Fibroblast of mammary gland (primary cell): ENCODE results near the gene LARP1.
"Not testable (repeated sequence)": the region's sequence is repeated elsewhere in the genome, so short reads cannot be mapped to it uniquely, and the experiment has no call there.

ENCODE experiments used
- DNase-seq: peaks from one replicate; pipeline ENCODE4 v3.0.0-alpha.2; 2010; ENCODE audit warnings: low read depth
- H3K4me3 ChIP-seq: 2 replicates; pipeline ENCODE4 v1.5.1; 2011; ENCODE audit warnings: low read depth, mild to moderate bottlenecking, low read length, moderate library complexity; ENCODE audit not compliant: control insufficient read depth
- CTCF ChIP-seq: conservative IDR thresholded peaks from 2 replicates; pipeline ENCODE4 v1.5.1; 2011; ENCODE audit warnings: low read depth, low read length, inconsistent platforms; ENCODE audit not compliant: control insufficient read depth, insufficient read depth

The LARP1 gene

GRCh38 chr5:154823605-154824004, 68.4 kb downstream of the LARP1 start:
- no peak for TF ChIP-seq CTCF
- no peak for DNase-seq
- H3K4me3 ChIP-seq = no peak overlapping the region

DNA sequence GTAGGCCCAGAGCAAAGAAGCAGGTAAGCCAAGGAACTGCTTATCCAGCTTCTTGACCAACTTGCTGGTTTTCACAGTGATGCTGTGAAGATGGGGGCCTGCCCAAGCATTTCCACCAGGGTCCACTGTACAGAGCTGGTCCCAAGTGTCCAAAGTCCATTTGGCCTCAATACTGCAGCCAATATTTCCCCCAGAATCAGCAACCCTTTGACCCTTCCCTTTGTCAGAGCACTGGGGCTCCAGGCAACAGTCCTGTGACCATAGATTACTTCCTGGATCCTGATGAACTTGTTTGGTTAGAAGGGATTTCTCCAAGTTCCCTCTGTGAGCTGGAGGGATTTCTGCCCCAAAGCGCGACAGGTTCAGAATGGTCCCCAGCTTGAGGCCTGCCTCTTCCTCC, 68.9 kb downstream of the LARP1 start:
- no peak for TF ChIP-seq CTCF
- no peak for DNase-seq
- no peak overlapping the region for H3K4me3 ChIP-seq

DNA sequence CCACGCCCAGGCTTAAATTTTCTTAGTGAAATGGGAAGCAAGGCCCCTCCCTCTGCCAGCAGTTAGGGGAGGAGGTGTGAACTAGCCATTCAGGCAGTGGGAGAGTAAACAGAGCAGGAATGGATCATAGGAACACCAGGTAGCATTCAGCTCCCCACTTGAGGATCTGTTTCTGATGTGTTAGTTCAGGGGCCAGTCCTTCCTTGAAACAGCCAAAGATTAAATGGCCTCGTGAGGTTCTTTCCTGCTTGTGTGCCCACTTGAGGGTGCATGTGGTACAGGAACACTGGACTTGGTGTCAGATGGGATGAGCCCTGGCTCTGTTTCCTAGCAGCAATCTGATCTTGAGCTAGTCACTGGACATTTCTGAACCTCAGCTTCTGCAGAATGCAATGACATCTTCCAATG, 74.0 kb downstream of the LARP1 start:
- no peak overlapping the region for H3K4me3 ChIP-seq
- no peak for TF ChIP-seq CTCF
- no peak for DNase-seq

- no peak overlapping the region for H3K4me3 ChIP-seq
- DNase-seq = peak; percentile 57
- TF ChIP-seq CTCF = no peak
Observed at GRCh38 chr5:154829589-154830218, 74.5 kb downstream of the LARP1 start.

DNA sequence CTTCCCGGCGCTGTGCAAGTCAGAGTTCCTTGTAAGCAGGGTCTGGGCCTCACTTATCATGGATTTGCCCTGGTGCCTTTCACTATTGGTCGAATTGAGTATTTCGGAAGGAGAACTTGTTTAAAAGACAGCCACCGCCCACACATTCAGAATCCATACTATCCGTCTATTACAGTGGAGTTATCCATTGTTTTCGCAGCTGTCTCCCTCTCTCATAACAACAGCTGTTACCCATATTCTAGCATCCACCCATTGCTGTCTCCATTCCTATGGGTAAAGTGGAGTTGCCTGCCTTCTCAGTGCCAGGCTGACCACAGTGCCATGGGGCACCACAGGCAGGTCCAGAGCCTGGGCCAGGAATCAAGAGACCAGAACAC, 75.0 kb downstream of the LARP1 start:
- H3K4me3 ChIP-seq = no peak overlapping the region
- no peak for DNase-seq
- no peak for TF ChIP-seq CTCF

DNA sequence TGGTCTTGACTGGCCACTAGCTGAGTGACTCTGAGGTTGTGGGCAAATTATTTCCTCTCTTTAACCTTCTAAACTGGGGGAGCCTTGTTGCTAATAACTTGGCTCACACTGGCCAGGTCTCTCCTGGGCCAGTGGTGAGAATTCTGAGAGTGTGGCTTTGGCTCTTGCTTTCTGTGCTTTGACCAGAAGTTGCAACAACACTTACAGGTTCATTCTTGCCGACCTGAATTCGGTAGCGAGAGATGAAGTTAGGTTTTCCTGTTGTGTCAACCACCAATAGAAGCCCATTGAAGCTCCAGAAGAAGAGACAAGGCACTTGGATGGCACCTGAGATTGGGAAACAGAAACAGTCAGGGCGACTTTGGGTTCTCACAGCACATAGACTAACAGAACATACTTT, 75.4 kb downstream of the LARP1 start:
- DNase-seq = no peak
- H3K4me3 ChIP-seq = no peak overlapping the region
- TF ChIP-seq CTCF = no peak

- DNase-seq = no peak
- TF ChIP-seq CTCF = no peak
- no peak overlapping the region for H3K4me3 ChIP-seq
Observed at GRCh38 chr5:154831451-154831850, 76.3 kb downstream of the LARP1 start.

DNA sequence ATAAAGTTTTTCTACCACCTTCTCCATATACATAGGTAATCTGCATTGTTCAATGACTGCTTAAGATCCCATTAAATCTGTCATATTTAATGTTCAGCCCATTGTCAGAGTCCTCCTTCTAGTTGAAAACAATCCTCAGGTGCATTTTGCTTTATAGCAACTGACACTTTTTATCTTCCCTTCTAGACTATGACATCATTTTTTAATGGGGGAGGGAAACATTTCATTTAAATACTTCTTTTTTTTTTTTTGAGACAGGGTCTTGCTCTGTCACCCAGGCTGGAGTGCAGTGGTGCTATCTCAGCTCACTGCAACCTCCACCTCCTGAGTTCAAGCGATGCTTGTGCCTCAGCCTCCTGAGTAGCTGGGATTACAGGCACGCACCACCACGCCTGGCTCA, 77.6 kb downstream of the LARP1 start:
- DNase-seq, H3K4me3 ChIP-seq: not testable (repeated sequence)
